CD14-positive monocyte (primary cell): ENCODE results near the gene SPRR2A. TPM values are rescaled to one million over a fixed set of nuclear protein-coding genes. Genes with fewer than 3 reads are reported as not detected.
"Not testable (repeated sequence)": the region's sequence is repeated elsewhere in the genome, so short reads cannot be mapped to it uniquely, and the experiment has no call there.

Source experiments
- DNase-seq, 3 donors: peaks; one replicate each; pipeline ENCODE4 v3.0.0-alpha.2; 2011 to 2022
- H2AFZ ChIP-seq: 2 replicates; pipeline ENCODE4 v1.6.0; 2012; ENCODE audit warnings: mild to moderate bottlenecking, low read depth, low read length, inconsistent platforms; ENCODE audit not compliant: insufficient read depth, poor library complexity, severe bottlenecking
- H3K27ac ChIP-seq, 2 donors: 1 replicate in 1 of 2; 2 replicates in 1 of 2; pipeline ENCODE4 v1.5.1; 2012 to 2013; ENCODE audit warnings: low read length in 2 of 2, control low read depth in 1 of 2, inconsistent platforms in 1 of 2, low read depth in 1 of 2, mild to moderate bottlenecking in 1 of 2
- H3K27me3 ChIP-seq, 2 donors: one replicate each; pipeline versions ENCODE4 v1.6.0 to v1.6.1; 2011 to 2013; ENCODE audit warnings: low read length in 2 of 2; ENCODE audit not compliant: control insufficient read depth in 2 of 2, insufficient read depth in 2 of 2
- H3K36me3 ChIP-seq, 2 donors: replicated peaks in 1 of 2; 1 replicate in 1 of 2; 2 replicates in 1 of 2; pipeline versions ENCODE4 v1.5.1 to v1.6.1; 2012 to 2013; ENCODE audit warnings: low read length in 2 of 2, control low read depth in 1 of 2, inconsistent platforms in 1 of 2, mild to moderate bottlenecking in 1 of 2; ENCODE audit not compliant: insufficient read depth in 2 of 2, control insufficient read depth in 1 of 2
- H3K4me1 ChIP-seq, 2 donors: 1 replicate in 1 of 2; 2 replicates in 1 of 2; pipeline versions ENCODE4 v1.5.1 to v1.6.1; 2012 to 2013; ENCODE audit warnings: low read length in 2 of 2, control low read depth in 1 of 2, inconsistent platforms in 1 of 2, mild to moderate bottlenecking in 1 of 2, moderate library complexity in 1 of 2; ENCODE audit not compliant: insufficient read depth in 2 of 2, control insufficient read depth in 1 of 2
- H3K4me2 ChIP-seq: replicated peaks from 2 replicates; pipeline ENCODE3; 2012; ENCODE audit warnings: low read length, moderate library complexity, mild to moderate bottlenecking; ENCODE audit not compliant: poor library complexity, severe bottlenecking; ENCODE audit errors: extremely low read depth
- H3K4me3 ChIP-seq, 3 experiments: fragments of 200-600 bp in 1 of 3; sonication (generic) in 1 of 3; replicated peaks in 1 of 3; 1 replicate in 2 of 3; 2 replicates in 1 of 3; pipeline ENCODE4 v1.5.1; 2011 to 2013; ENCODE audit warnings: low read length in 3 of 3, mild to moderate bottlenecking in 3 of 3, control low read depth in 2 of 3, low read depth in 2 of 3, inconsistent platforms in 1 of 3, moderate library complexity in 1 of 3
- H3K79me2 ChIP-seq: 2 replicates; pipeline ENCODE4 v1.6.0; 2012; ENCODE audit warnings: mild to moderate bottlenecking, control low read depth, inconsistent platforms, low read length, moderate library complexity; ENCODE audit not compliant: insufficient read depth
- H3K9ac ChIP-seq: 2 replicates; pipeline ENCODE4 v1.6.0; 2017; ENCODE audit warnings: low read length, mild to moderate bottlenecking; ENCODE audit not compliant: insufficient read depth, poor library complexity, severe bottlenecking
- H3K9me3 ChIP-seq, 2 donors: replicated peaks in 1 of 2; 1 replicate in 1 of 2; 2 replicates in 1 of 2; pipeline versions ENCODE4 v1.5.1 to v1.6.1; 2012 to 2013; ENCODE audit warnings: low read length in 2 of 2, control low read depth in 1 of 2; ENCODE audit not compliant: control insufficient read depth in 1 of 2, insufficient read depth in 1 of 2
- H4K20me1 ChIP-seq: 2 replicates; pipeline ENCODE4 v1.6.0; 2012; ENCODE audit warnings: mild to moderate bottlenecking, low read length, control low read depth, moderate library complexity; ENCODE audit not compliant: insufficient read depth
- H3K27ac Mint-ChIP-seq, 7 donors: one replicate each; pipeline ENCODE4 v1.8.0; 2020; ENCODE audit warnings: mild to moderate bottlenecking in 7 of 7, mixed read lengths in 7 of 7, moderate library complexity in 6 of 7, inconsistent platforms in 2 of 7
- H3K27me3 Mint-ChIP-seq, 3 donors: one replicate each; pipeline ENCODE4 v1.8.0; 2021 to 2022; ENCODE audit warnings: low read depth in 3 of 3, mild to moderate bottlenecking in 3 of 3, mixed read lengths in 3 of 3, moderate library complexity in 3 of 3, inconsistent platforms in 1 of 3
- H3K36me3 Mint-ChIP-seq, 2 donors: one replicate each; pipeline ENCODE4 v1.8.0; 2020; ENCODE audit warnings: mixed read lengths in 2 of 2, inconsistent platforms in 1 of 2, mild to moderate bottlenecking in 1 of 2
- H3K4me1 Mint-ChIP-seq: one replicate; pipeline ENCODE4 v1.8.0; 2020; ENCODE audit warnings: mild to moderate bottlenecking, mixed read lengths
- H3K4me3 Mint-ChIP-seq, 2 donors: one replicate each; pipeline ENCODE4 v1.8.0; 2020; ENCODE audit warnings: mild to moderate bottlenecking in 2 of 2, mixed read lengths in 2 of 2, moderate library complexity in 1 of 2
- H3K9me3 Mint-ChIP-seq, 7 donors: one replicate each; pipeline ENCODE4 v1.8.0; 2020 to 2022; ENCODE audit warnings: mixed read lengths in 7 of 7, mild to moderate bottlenecking in 6 of 7, moderate library complexity in 6 of 7, inconsistent platforms in 2 of 7
- WGBS: methylation state at CpG from one replicate; pipeline ENCODE4 v1.1.5; 2013; ENCODE audit warnings: missing lambda C conversion rate; ENCODE audit not compliant: insufficient coverage; 5-methylcytosine and 5-hydroxymethylcytosine counted together
- intact Hi-C, 2 donors: fragments of 100-400 bp; cut with micrococcal nuclease; formaldehyde crosslinking; loops; one replicate each; pipeline versions ENCODE4 v1.15.0 to v1.15.1; 2023
- polyA plus RNA-seq, 3 donors: library from polyadenylated mRNA; depleted of rRNA in 1 of 3; unstranded in 2 of 3; stranded (reverse) in 1 of 3; fragments of 300-500 nt in 2 of 3; fragments of >200 nt in 1 of 3; fragmentation: Illumina TruSeq in 2 of 3; gene quantifications; 1 replicate in 2 of 3; 2 replicates in 1 of 3; pipeline ENCODE4 v1.2.3, GENCODE V29; 2012 to 2021
- small RNA-seq: library from RNA; depleted of rRNA; stranded (forward); fragments of <200 nt; gene quantifications from one replicate; pipeline ENCODE3, GENCODE V24; 2012; ENCODE audit warnings: low read depth; ENCODE audit not compliant: insufficient read length

The SPRR2A gene
- polyA plus RNA-seq, 3 donors = not detected

GRCh38 chr1:153021829-153022228, 35.5 kb downstream of the SPRR2A start:
- H3K27me3 ChIP-seq, intact Hi-C loops, H2AFZ ChIP-seq, H3K4me2 ChIP-seq, H3K4me3 Mint-ChIP-seq, H3K4me3 ChIP-seq, H3K79me2 ChIP-seq, H3K27ac ChIP-seq, H4K20me1 ChIP-seq, H3K4me1 ChIP-seq, DNase-seq, H3K9me3 Mint-ChIP-seq, H3K4me1 Mint-ChIP-seq, H3K27ac Mint-ChIP-seq, H3K36me3 Mint-ChIP-seq, H3K36me3 ChIP-seq, H3K9me3 ChIP-seq, H3K9ac ChIP-seq: not testable (repeated sequence)
- no CpG with 5 or more reads among the region's 2 CpGs for WGBS
- H3K27me3 Mint-ChIP-seq = peaks cover 0 to 15% (median 0%) of the 10 kb centered on the region in 3 donors

GRCh38 chr1:153011235-153011758, 46.0 kb downstream of the SPRR2A start:
- not testable (repeated sequence) for H2AFZ ChIP-seq
- WGBS = 91% methylated on average over 6 of the region's 8 CpGs

More at GRCh38 chr1:153011235-153011758, 46.0 kb downstream of the SPRR2A start:
- H3K4me2 ChIP-seq, H3K36me3 ChIP-seq, H3K9me3 Mint-ChIP-seq, H3K27ac ChIP-seq, H4K20me1 ChIP-seq, H3K9ac ChIP-seq, H3K27me3 Mint-ChIP-seq, H3K4me1 ChIP-seq, H3K4me3 Mint-ChIP-seq, H3K9me3 ChIP-seq, H3K79me2 ChIP-seq, H3K27me3 ChIP-seq, H3K4me3 ChIP-seq, H3K36me3 Mint-ChIP-seq, H3K4me1 Mint-ChIP-seq, DNase-seq, H3K27ac Mint-ChIP-seq, intact Hi-C loops: not testable (repeated sequence)

Small RNA genes lying within 50 kb of the gene (small RNA-seq; reads per million reads assigned to genes)
- gene AL356867.1 (not detected), gene RF00322 (not detected)

Other genes starting within 250 kb of the SPRR2A start
- gene LCE1B, start 245.5 kb downstream of the SPRR2A start, polyA plus RNA-seq = not detected
- gene LCE1A, start 230.0 kb downstream of the SPRR2A start, polyA plus RNA-seq = not detected
- not detected for gene LCE6A, start 214.7 kb downstream of the SPRR2A start, polyA plus RNA-seq
- gene LCE7A, start 197.5 kb downstream of the SPRR2A start, polyA plus RNA-seq = not detected
- gene SMCP, start 179.2 kb downstream of the SPRR2A start, polyA plus RNA-seq = not detected
- not detected for gene IVL, start 149.0 kb downstream of the SPRR2A start, polyA plus RNA-seq
- not detected for gene SPRR5, start 110.3 kb downstream of the SPRR2A start, polyA plus RNA-seq
- not detected for gene SPRR4, start 86.9 kb downstream of the SPRR2A start, polyA plus RNA-seq
- gene SPRR1A, start 73.4 kb downstream of the SPRR2A start, polyA plus RNA-seq = not detected
- gene SPRR3, start 55.8 kb downstream of the SPRR2A start, polyA plus RNA-seq = not detected
- not detected for gene SPRR1B, start 26.3 kb downstream of the SPRR2A start, polyA plus RNA-seq
- gene SPRR2D, start 16.4 kb downstream of the SPRR2A start, polyA plus RNA-seq = not detected
- gene SPRR2B, start 14.1 kb upstream of the SPRR2A start, polyA plus RNA-seq = not detected
- not detected for gene SPRR2E, start 37.0 kb upstream of the SPRR2A start, polyA plus RNA-seq
- gene SPRR2F, start 56.0 kb upstream of the SPRR2A start, polyA plus RNA-seq = not detected
- not detected for gene SPRR2G, start 93.4 kb upstream of the SPRR2A start, polyA plus RNA-seq
- gene LELP1, start 145.9 kb upstream of the SPRR2A start, polyA plus RNA-seq = not detected
- not detected for gene PRR9, start 160.1 kb upstream of the SPRR2A start, polyA plus RNA-seq
- gene LORICRIN, start 202.2 kb upstream of the SPRR2A start, polyA plus RNA-seq = not detected